Measurements from ENCODE around the gene SYNE1. TPM values are rescaled to one million over a fixed set of nuclear protein-coding genes. Genes with fewer than 3 reads are reported as not detected.

The SYNE1 gene
- total and polyA plus RNA-seq, 7 donors = 6.0 to 74.6 (median 16.5) TPM

DNA sequence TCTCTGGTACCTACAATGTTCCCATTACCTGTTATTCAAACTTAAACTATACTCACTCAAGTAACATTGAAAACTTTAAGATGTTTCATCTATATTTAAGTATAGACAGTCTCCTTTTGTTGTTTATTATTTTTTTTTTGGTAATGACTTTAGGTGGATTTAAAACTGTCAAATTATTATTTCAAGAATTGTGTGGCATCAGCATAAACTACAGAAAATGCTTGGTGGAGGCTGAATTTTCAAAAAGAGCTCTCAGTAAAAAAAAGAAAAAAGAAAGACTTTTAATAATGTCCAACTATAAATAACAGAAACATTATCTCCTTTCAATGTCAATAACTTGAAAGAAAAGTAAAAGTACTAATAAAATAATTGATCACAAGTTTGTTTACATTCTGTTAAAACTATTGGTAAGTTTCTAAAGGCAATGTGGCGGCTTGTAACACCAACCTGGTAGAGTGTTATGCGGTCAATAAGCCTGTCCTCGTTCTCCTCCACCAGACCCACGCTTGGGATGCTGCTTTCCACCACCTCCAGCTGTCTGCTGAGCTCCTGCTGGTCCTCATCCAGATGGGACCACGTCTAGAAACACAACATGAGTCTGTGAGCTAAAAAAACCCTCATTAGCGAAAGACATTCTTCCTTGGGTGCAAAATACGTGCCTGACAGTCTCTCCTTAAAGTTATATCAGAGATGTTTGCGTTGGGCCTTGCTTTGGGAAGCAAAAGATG lies 400.6 kb downstream of the SYNE1 start:
- no peaks in the 10 kb centered on the region for H3K27me3 ChIP-seq (ENCODE audit: insufficient read depth in 3 of 3, low read length in 2 of 3)
- H3K36me3 ChIP-seq (ENCODE audit: insufficient read depth in 1 of 2, low read depth in 1 of 2) = peaks cover 17 to 89% of the 10 kb centered on the region in 2 donors
- H3K4me3 ChIP-seq = no peak overlapping the region
- ATAC-seq = no peak
- H3K27ac ChIP-seq = no peak overlapping the region
- no peaks in the 10 kb centered on the region for H3K4me1 ChIP-seq
- DNase-seq = no peak
- no peaks in the 10 kb centered on the region for H3K9me3 ChIP-seq
- intact Hi-C loops (cut with DNase I) = no loop called here
- TF ChIP-seq, protein P1, sequence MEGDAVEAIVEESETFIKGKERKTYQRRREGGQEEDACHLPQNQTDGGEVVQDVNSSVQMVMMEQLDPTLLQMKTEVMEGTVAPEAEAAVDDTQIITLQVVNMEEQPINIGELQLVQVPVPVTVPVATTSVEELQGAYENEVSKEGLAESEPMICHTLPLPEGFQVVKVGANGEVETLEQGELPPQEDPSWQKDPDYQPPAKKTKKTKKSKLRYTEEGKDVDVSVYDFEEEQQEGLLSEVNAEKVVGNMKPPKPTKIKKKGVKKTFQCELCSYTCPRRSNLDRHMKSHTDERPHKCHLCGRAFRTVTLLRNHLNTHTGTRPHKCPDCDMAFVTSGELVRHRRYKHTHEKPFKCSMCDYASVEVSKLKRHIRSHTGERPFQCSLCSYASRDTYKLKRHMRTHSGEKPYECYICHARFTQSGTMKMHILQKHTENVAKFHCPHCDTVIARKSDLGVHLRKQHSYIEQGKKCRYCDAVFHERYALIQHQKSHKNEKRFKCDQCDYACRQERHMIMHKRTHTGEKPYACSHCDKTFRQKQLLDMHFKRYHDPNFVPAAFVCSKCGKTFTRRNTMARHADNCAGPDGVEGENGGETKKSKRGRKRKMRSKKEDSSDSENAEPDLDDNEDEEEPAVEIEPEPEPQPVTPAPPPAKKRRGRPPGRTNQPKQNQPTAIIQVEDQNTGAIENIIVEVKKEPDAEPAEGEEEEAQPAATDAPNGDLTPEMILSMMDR (IDR thresholded peaks at IDR 0.05) = no peak
- 83 to 91% (median 84%) methylated on average over 8 of the region's 8 CpGs for WGBS, 3 donors

DNA sequence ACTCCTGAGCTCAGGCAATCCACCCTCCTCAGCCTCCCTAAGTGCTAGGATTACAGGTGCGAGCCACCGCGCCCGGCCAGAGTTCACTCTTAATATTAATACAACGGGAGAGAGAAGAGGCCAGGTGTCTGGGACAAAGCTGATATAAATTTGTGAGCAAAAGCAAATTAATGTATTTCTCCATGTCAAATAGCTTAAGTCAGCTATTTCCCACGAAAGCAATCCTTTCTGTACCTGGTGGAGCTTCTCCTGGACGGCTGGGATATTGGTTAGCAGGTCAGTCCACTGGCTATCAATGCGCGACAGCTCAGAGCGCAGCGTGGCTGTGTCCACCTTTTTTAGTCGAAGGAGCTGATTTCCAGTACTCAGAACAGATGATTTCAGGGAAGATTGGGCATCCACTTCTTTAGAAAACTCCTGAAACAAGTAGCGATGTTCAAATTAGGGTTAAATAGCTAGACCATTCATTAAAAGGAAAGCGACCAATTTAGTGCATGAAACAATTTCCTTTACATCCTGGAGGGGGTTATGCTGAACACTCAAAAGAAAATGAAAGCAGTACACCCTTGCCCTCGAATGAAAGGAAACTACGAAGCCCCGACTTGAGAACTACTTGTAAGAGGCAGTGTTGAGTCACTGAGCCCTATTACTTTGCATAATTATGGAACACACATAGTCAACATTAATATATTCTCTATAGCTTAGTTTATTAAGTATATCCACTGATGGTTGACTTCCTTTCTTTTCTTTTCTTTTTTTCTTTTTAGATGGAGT lies 403.4 kb downstream of the SYNE1 start:
- H3K4me3 ChIP-seq = no peak overlapping the region

DNA sequence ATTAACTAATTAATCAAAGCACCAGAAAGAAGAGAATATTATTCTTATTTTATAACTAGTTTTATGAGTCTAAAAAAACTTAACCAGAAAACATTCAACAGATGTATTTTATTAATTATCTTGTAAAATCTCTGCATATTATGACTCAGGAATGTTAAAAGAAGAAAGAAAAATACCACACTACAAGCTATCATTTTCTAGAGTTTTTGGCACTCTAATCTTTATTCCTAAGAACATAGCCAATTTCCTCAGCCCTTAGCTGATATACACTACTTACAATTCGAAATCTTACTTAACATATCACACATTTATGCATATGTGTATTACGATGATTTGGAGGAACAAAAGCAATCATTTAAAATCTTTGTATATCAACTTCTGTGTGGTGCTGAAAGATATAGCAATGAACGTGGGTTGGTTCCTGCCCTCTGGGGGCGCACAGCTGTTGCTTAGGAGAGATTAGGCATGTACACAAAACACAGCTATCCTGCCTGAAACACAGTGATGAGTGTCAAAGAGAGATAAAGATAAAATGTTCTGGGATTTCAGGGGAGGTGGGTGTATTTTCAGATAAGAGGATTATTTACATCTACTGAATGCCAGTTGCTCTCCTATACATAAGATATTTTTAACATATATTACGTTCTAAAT lies 404.5 kb downstream of the SYNE1 start:
- H3K4me3 ChIP-seq = no peak overlapping the region
- TF ChIP-seq, protein P1 (IDR thresholded peaks at IDR 0.05) = no peak
- H3K27me3 ChIP-seq (ENCODE audit: insufficient read depth in 3 of 3, low read length in 2 of 3) = no peaks in the 10 kb centered on the region
- intact Hi-C loops (cut with DNase I) = no loop called here
- H3K4me1 ChIP-seq = no peaks in the 10 kb centered on the region
- ATAC-seq (no peak), DNase-seq (no peak)
- no peak overlapping the region for H3K27ac ChIP-seq
- no peaks in the 10 kb centered on the region for H3K9me3 ChIP-seq
- peaks cover 4 to 87% of the 10 kb centered on the region in 2 donors for H3K36me3 ChIP-seq (ENCODE audit: insufficient read depth in 1 of 2, low read depth in 1 of 2)
- WGBS, 3 donors = 68 to 80% (median 79%) methylated on average over 5 of the region's 5 CpGs

More for the DNA sequence above, 403.4 kb downstream of the SYNE1 start:
- H3K36me3 ChIP-seq (ENCODE audit: insufficient read depth in 1 of 2, low read depth in 1 of 2) = peaks cover 11 to 91% of the 10 kb centered on the region in 2 donors
- no peak overlapping the region for H3K27ac ChIP-seq
- TF ChIP-seq, protein P1 (IDR thresholded peaks at IDR 0.05) = no peak
- WGBS, 3 donors = 87 to 90% (median 89%) methylated on average over 17 of the region's 17 CpGs
- H3K9me3 ChIP-seq = no peaks in the 10 kb centered on the region
- no peak for ATAC-seq
- no peak for DNase-seq
- H3K4me1 ChIP-seq = no peaks in the 10 kb centered on the region
- intact Hi-C loops (cut with DNase I) = no loop called here
- H3K27me3 ChIP-seq (ENCODE audit: insufficient read depth in 3 of 3, low read length in 2 of 3) = no peaks in the 10 kb centered on the region

DNA sequence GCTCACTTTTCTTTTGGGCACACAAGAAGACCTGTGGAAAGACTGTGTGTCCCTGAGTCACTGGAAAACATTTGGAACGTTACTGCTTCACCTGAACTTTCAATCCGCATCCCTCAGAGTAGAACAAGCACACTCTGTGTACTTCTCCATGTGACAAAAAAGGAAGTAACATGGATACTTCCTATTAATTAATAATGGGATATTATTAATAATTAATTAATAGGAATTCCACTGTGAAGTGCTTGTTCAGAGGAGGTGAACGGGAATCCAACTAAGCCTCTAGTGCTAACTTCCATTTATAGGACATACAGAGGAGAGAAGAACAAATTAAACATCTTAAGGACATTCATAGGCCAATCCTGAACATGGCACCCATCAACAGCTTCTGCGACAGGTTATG lies 407.8 kb downstream of the SYNE1 start:
- Histone ChIP-seq H3K36me3 (ENCODE audit: insufficient read depth in 1 of 2, low read depth in 1 of 2) (peaks cover 2 to 70% of the 10 kb centered on the region in 2 donors), H3K4me3 (no peak overlapping the region), H3K4me1 (no peaks in the 10 kb centered on the region), H3K9me3 (no peaks in the 10 kb centered on the region), H3K27ac (no peak overlapping the region), H3K27me3 (ENCODE audit: insufficient read depth in 3 of 3, low read length in 2 of 3) (no peaks in the 10 kb centered on the region)
- no peak for DNase-seq
- no peak for ATAC-seq
- TF ChIP-seq, protein P1 (IDR thresholded peaks at IDR 0.05) = no peak
- intact Hi-C loops (cut with DNase I) = no loop called here
- WGBS, 3 donors = 74 to 93% (median 86%) methylated on average over 4 of the region's 4 CpGs
